HepG2 (cell line): ENCODE measurements around the gene NACC2. TPM values are rescaled to one million over a fixed set of nuclear protein-coding genes. Genes with fewer than 3 reads are reported as not detected.

Source experiments
- AGO2 ChIP-seq: fragments of 200-400 bp; formaldehyde crosslinking; optimal IDR thresholded peaks from 2 replicates; pipeline ENCODE3; 2017; ENCODE audit warnings: mild to moderate bottlenecking, low read depth, low read length, moderate library complexity
- CHD4 ChIP-seq: fragments of 200-600 bp; sonication (generic); IDR thresholded peaks from 2 replicates; pipeline ENCODE4 v1.7.0; 2017; ENCODE audit warnings: mild to moderate bottlenecking, low read length, borderline replicate concordance
- NFYC ChIP-seq: IDR thresholded peaks from 2 replicates; pipeline ENCODE4 v1.6.1; 2016; ENCODE audit warnings: missing genetic modification reagents, missing compliant biosample characterization
- NR2F1 ChIP-seq, 2 experiments: fragments of 450-650 bp in 1 of 2; formaldehyde crosslinking in 1 of 2; IDR thresholded peaks; 2 replicates each; pipeline versions ENCODE4 v1.5.0 to v1.6.1; 2016 to 2020; ENCODE audit warnings: mild to moderate bottlenecking in 1 of 2, missing compliant biosample characterization in 1 of 2, missing genetic modification reagents in 1 of 2, moderate library complexity in 1 of 2
- SNAPC2 ChIP-seq: sonication (generic); formaldehyde crosslinking; IDR thresholded peaks from 2 replicates; pipeline ENCODE4 v1.8.1; 2022; ENCODE audit warnings: mild to moderate bottlenecking, missing genetic modification reagents
- THAP9 ChIP-seq: sonication (generic); formaldehyde crosslinking; IDR thresholded peaks from 2 replicates; pipeline ENCODE4; 2020; ENCODE audit warnings: missing genetic modification reagents, mild to moderate bottlenecking, borderline replicate concordance
- ZFX ChIP-seq: sonication (generic); formaldehyde crosslinking; IDR thresholded peaks from 2 replicates; pipeline ENCODE4 v1.4.0; 2020; ENCODE audit warnings: mild to moderate bottlenecking, low read depth, missing genetic modification reagents, moderate library complexity
- ZNF407 ChIP-seq: sonication (generic); formaldehyde crosslinking; IDR thresholded peaks from one replicate; pipeline ENCODE4 v1.5.1; 2020; ENCODE audit warnings: mild to moderate bottlenecking, missing genetic modification reagents; ENCODE audit errors: not compliant biosample characterization
- ZNF547 ChIP-seq: sonication (generic); formaldehyde crosslinking; IDR thresholded peaks from 2 replicates; pipeline ENCODE4 v1.5.1; 2020; ENCODE audit warnings: mild to moderate bottlenecking, missing genetic modification reagents
- ZNF552 ChIP-seq: sonication (generic); formaldehyde crosslinking; IDR thresholded peaks from 2 replicates; pipeline ENCODE4 v1.9.0; 2022; ENCODE audit warnings: missing genetic modification reagents, mild to moderate bottlenecking, borderline replicate concordance
- ZNF660 ChIP-seq: sonication (generic); formaldehyde crosslinking; IDR thresholded peaks from 2 replicates; pipeline ENCODE4 v1.5.1; 2020; ENCODE audit warnings: mild to moderate bottlenecking, low read depth, missing genetic modification reagents, borderline replicate concordance
- ZNF672 ChIP-seq: sonication (generic); formaldehyde crosslinking; IDR thresholded peaks from 2 replicates; pipeline ENCODE4 v1.8.1; 2022; ENCODE audit warnings: missing genetic modification reagents
- ZNF782 ChIP-seq: sonication (generic); formaldehyde crosslinking; IDR thresholded peaks from 2 replicates; pipeline ENCODE4 v1.4.0; 2020; ENCODE audit warnings: missing genetic modification reagents, mild to moderate bottlenecking, borderline replicate concordance
- ZNF800 ChIP-seq: sonication (generic); formaldehyde crosslinking; IDR thresholded peaks from 2 replicates; pipeline ENCODE4 v1.4.0; 2020; ENCODE audit warnings: missing genetic modification reagents
- ZNF816 ChIP-seq: sonication (generic); formaldehyde crosslinking; IDR thresholded peaks from 2 replicates; pipeline ENCODE4 v1.8.0; 2022; ENCODE audit warnings: missing genetic modification reagents, mild to moderate bottlenecking, borderline replicate concordance
- polyA plus RNA-seq, 8 experiments: library from polyadenylated mRNA; depleted of rRNA in 3 of 8; stranded (reverse) in 7 of 8; unstranded in 1 of 8; fragments of >200 nt; fragmentation: Illumina TruSeq in 4 of 8; extraction: Trizol in 4 of 8; gene quantifications; 2 replicates each; pipeline versions ENCODE4 v1.2.1 to v1.2.3, GENCODE V29; 2011 to 2016; ENCODE audit warnings: low read depth in 4 of 8, missing spikeins in 1 of 8, mixed read lengths in 1 of 8; ENCODE audit not compliant: insufficient read depth in 1 of 8
- total RNA-seq, 5 experiments: library from RNA; depleted of rRNA; stranded (reverse); fragments of >200 nt; fragmentation: Illumina TruSeq; extraction: Trizol; gene quantifications; 2 replicates each; pipeline ENCODE4 v1.2.3, GENCODE V29; 2016; ENCODE audit warnings: low read depth in 1 of 5

The NACC2 gene
- total and polyA plus RNA-seq, 2 of the 13 experiments (the other 11 are each of a cell fraction or from before 2014, with no cell fraction given) = 5.9 to 12.3 TPM

- TF ChIP-seq ZNF407 (CRISPR knock-in tag) = peak; percentile 53
- no peak for TF ChIP-seq ZNF782
- no peak for TF ChIP-seq ZNF816
- no peak for TF ChIP-seq THAP9 (CRISPR knock-in tag)
- no peak for TF ChIP-seq ZNF800 (CRISPR knock-in tag)
- peak; percentile 78 for TF ChIP-seq ZFX (CRISPR knock-in tag)
- peak; percentile 78 for TF ChIP-seq AGO2
- TF ChIP-seq SNAPC2 = no peak; the same call in none of the 2 replicates
- TF ChIP-seq ZNF552 (CRISPR knock-in tag) = no peak
- no peak for TF ChIP-seq ZNF672 (CRISPR knock-in tag)
- TF ChIP-seq ZNF660 (CRISPR knock-in tag) = no peak
- TF ChIP-seq CHD4 = no peak
- peak; percentile 82 for TF ChIP-seq ZNF547 (CRISPR knock-in tag)
- TF ChIP-seq NFYC = peak; percentile 60
- no peak for TF ChIP-seq NR2F1 (CRISPR knock-in tag; IDR thresholded peaks at IDR 0.05)
These were observed 24.2 kb upstream of the NACC2 start (continued) for GRCh38 chr9:136119061-136119882.
